OCI-LY7 (cell line): ENCODE data around the gene TMPRSS6. TPM values are rescaled to one million over a fixed set of nuclear protein-coding genes. Genes with fewer than 3 reads are reported as not detected.

Source experiments
- BruUV-seq: library from RNA; stranded (reverse); fragments of 400-500 nt; replicated peaks from 2 replicates; lab custom pipeline; 2021; lab: Mats Ljungman, UMichigan
- CTCF ChIA-PET: fragments of 300-600 bp; sonication (Branson Sonifier 250); formaldehyde crosslinking; loops from one replicate; lab custom pipeline; 2022; ENCODE audit warnings: antibody characterized with exemption; ENCODE audit not compliant: unreplicated experiment; lab: Charles Lee
- POLR2A ChIA-PET: fragments of 300-600 bp; sonication (Branson Sonifier 250); formaldehyde crosslinking; loops from one replicate; lab custom pipeline; 2022; ENCODE audit warnings: antibody characterized with exemption; lab: Charles Lee
- DNase-seq: peaks from one replicate; pipeline ENCODE4 v3.0.0-alpha.2; 2015; ENCODE audit warnings: low spot score
- H2AFZ ChIP-seq: fragments of 200-600 bp; sonication (generic), shearing (Covaris generic); 2 replicates; pipeline ENCODE4 v1.6.1; 2014; ENCODE audit warnings: mild to moderate bottlenecking, antibody characterized with exemption, low read length, moderate library complexity
- H3K27ac ChIP-seq: fragments of 200-600 bp; sonication (generic); 2 replicates; pipeline ENCODE4 v1.5.1; 2014; ENCODE audit warnings: mixed run types, low read depth, mild to moderate bottlenecking, moderate library complexity, low read length, inconsistent platforms; ENCODE audit not compliant: poor library complexity, severe bottlenecking
- H3K36me3 ChIP-seq: fragments of 200-600 bp; sonication (generic); 2 replicates; pipeline ENCODE4 v1.6.1; 2014; ENCODE audit warnings: mild to moderate bottlenecking, antibody characterized with exemption, low read length, moderate library complexity, mixed read lengths; ENCODE audit not compliant: insufficient read depth
- H3K4me1 ChIP-seq: fragments of 200-600 bp; sonication (generic); 2 replicates; pipeline ENCODE4 v1.5.1; 2014; ENCODE audit warnings: mild to moderate bottlenecking, low read length; ENCODE audit not compliant: insufficient read depth, poor library complexity, severe bottlenecking
- H3K4me2 ChIP-seq: fragments of 200-600 bp; sonication (generic); 2 replicates; pipeline ENCODE4 v1.6.1; 2014; ENCODE audit warnings: mild to moderate bottlenecking, low read length
- H3K4me3 ChIP-seq: fragments of 200-600 bp; sonication (generic); 2 replicates; pipeline ENCODE4 v1.5.1; 2014; ENCODE audit warnings: mild to moderate bottlenecking, low read depth, low read length; ENCODE audit not compliant: poor library complexity, severe bottlenecking
- H3K79me2 ChIP-seq: fragments of 200-600 bp; sonication (generic); 2 replicates; pipeline ENCODE4 v1.6.1; 2016; ENCODE audit warnings: low read depth, mild to moderate bottlenecking, low read length, moderate library complexity, mixed read lengths; ENCODE audit not compliant: insufficient read depth
- H3K9me2 ChIP-seq: fragments of 200-600 bp; sonication (generic); 2 replicates; pipeline ENCODE4 v1.6.1; 2016; ENCODE audit warnings: mild to moderate bottlenecking, low read length, mixed read lengths; ENCODE audit not compliant: insufficient read depth
- H3K9me3 ChIP-seq: fragments of 200-600 bp; sonication (generic); 2 replicates; pipeline ENCODE4 v1.6.1; 2014; ENCODE audit warnings: mild to moderate bottlenecking, mixed run types, low read length, mixed read lengths
- H4K20me1 ChIP-seq: fragments of 200-600 bp; sonication (generic); 2 replicates; pipeline ENCODE4 v1.6.1; 2014; ENCODE audit warnings: mild to moderate bottlenecking, antibody characterized with exemption, low read length, moderate library complexity, mixed read lengths; ENCODE audit not compliant: insufficient read depth
- CTCF ChIP-seq: fragments of 200-600 bp; sonication (generic); conservative IDR thresholded peaks from 2 replicates; pipeline ENCODE4 v1.5.1; 2014; ENCODE audit warnings: mild to moderate bottlenecking, antibody characterized with exemption, low read length, moderate library complexity, mixed read lengths
- EZH2phosphoT487 ChIP-seq: fragments of 200-600 bp; sonication (generic); IDR thresholded peaks from 2 replicates; pipeline ENCODE4 v1.6.1; 2018; ENCODE audit warnings: low read depth, borderline replicate concordance, mild to moderate bottlenecking, mixed run types, antibody characterized with exemption, low read length, moderate library complexity, mixed read lengths
- intact Hi-C: fragments of 100-400 bp; cut with micrococcal nuclease; formaldehyde crosslinking; loops from one replicate; pipeline ENCODE4 v1.10.0; 2022; ENCODE audit not compliant: unreplicated experiment
- total RNA-seq, 2 experiments: library from RNA; depleted of rRNA in 1 of 2; stranded (reverse); fragments of >200 nt in 1 of 2; shearing (Covaris generic) in 1 of 2; gene quantifications; 2 replicates each; pipeline ENCODE4 v1.2.3, GENCODE V29; 2014 to 2022

The TMPRSS6 gene
- total RNA-seq, 2 experiments from 2014 or later, result not detected

- Histone ChIP-seq H2AFZ (no peak overlapping the region), H3K4me2 (no peak overlapping the region), H3K4me1 (no peaks in the 10 kb centered on the region), H3K27ac (no peak overlapping the region), H3K79me2 (no peaks in the 10 kb centered on the region), H3K9me2 (no peaks in the 10 kb centered on the region), H3K4me3 (no peak overlapping the region), H3K36me3 (no peaks in the 10 kb centered on the region), H3K9me3 (no peaks in the 10 kb centered on the region; the same call in 1 of the 2 replicates), H4K20me1 (no peaks in the 10 kb centered on the region)
- DNase-seq, result no peak
- POLR2A ChIA-PET, result no interaction called here
- TF ChIP-seq CTCF (no peak), EZH2phosphoT487 (no peak)
- intact Hi-C loops, result no loop called here
- BruUV-seq, result no TSS peak
- CTCF ChIA-PET, result no interaction called here
These were observed 44.4 kb upstream of the TMPRSS6 start for GRCh38 chr22:37153901-37154300.

GRCh38 chr22:37151401-37151800, 41.9 kb upstream of the TMPRSS6 start:
- no TSS peak for BruUV-seq
- POLR2A ChIA-PET, result no interaction called here
- Histone ChIP-seq H3K9me2 (no peaks in the 10 kb centered on the region), H4K20me1 (no peaks in the 10 kb centered on the region), H3K36me3 (no peaks in the 10 kb centered on the region), H2AFZ (no peak overlapping the region), H3K9me3 (no peaks in the 10 kb centered on the region; the same call in 1 of the 2 replicates), H3K79me2 (no peaks in the 10 kb centered on the region), H3K4me1 (no peaks in the 10 kb centered on the region), H3K27ac (no peak overlapping the region), H3K4me2 (no peak overlapping the region), H3K4me3 (no peak overlapping the region)
- no peak for TF ChIP-seq CTCF
- no peak for TF ChIP-seq EZH2phosphoT487
- CTCF ChIA-PET, result no interaction called here
- DNase-seq, result no peak
- intact Hi-C loops, result no loop called here

GRCh38 chr22:37150701-37151100, 41.2 kb upstream of the TMPRSS6 start:
- no peaks in the 10 kb centered on the region for H3K36me3 ChIP-seq
- H2AFZ ChIP-seq, result no peak overlapping the region
- no peaks in the 10 kb centered on the region for H3K4me1 ChIP-seq
- no peaks in the 10 kb centered on the region; the same call in 1 of the 2 replicates for H3K9me3 ChIP-seq
- H4K20me1 ChIP-seq, result no peaks in the 10 kb centered on the region
- TF ChIP-seq CTCF (no peak), EZH2phosphoT487 (no peak)
- no peaks in the 10 kb centered on the region for H3K79me2 ChIP-seq
- no peak overlapping the region for H3K4me2 ChIP-seq
- intact Hi-C loops, result no loop called here
- no TSS peak for BruUV-seq
- ChIA-PET CTCF (no interaction called here), POLR2A (no interaction called here)
- H3K4me3 ChIP-seq, result no peak overlapping the region
- no peak for DNase-seq
- H3K9me2 ChIP-seq, result no peaks in the 10 kb centered on the region
- H3K27ac ChIP-seq, result no peak overlapping the region
